Kasumi-1 (cell line): ENCODE measurements around the gene ELN.
A peak's percentile ranks its signal among the peaks of the same experiment; 100 is the strongest.
"Not testable (repeated sequence)": the region's sequence is repeated elsewhere in the genome, so short reads cannot be mapped to it uniquely, and the experiment has no call there.

Experiments
- DNase-seq, 2 experiments: peaks; one replicate each; lab custom pipeline; 2025; lab: John Stamatoyannopoulos, UW

ELN gene

DNA sequence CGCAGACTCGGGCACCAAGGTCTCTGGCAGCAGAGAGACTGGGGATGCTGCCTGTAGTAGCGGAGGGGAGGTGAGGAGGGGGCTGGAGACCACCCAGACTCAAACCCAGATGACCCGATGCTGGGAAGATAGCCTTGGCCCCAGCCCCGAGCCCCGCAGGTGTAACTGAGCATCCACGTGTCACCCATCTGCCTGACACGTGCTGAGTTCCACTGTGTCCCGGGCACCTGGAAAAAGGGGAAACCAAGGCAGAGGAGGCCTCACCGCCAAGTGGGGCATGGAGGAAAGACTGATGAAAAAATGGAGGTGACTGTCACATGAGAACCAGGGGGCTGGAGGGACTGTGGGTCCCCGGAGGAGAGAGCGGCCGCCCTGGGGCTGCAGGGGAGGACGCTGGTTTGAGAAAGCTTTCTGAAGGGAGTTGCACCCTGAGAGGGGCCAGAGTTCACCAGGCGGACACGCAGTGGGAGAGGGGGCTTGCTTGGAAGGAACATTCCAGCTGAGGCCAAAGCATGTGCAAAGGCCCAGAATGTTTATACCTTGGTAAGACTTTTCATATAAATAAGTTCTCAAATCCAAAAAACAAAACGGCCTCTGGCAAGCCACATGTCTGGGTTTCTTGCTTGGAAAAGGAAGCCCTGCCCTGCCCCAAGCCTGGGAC, 27.4 kb upstream of the ELN start:
- no peak for DNase-seq

DNA sequence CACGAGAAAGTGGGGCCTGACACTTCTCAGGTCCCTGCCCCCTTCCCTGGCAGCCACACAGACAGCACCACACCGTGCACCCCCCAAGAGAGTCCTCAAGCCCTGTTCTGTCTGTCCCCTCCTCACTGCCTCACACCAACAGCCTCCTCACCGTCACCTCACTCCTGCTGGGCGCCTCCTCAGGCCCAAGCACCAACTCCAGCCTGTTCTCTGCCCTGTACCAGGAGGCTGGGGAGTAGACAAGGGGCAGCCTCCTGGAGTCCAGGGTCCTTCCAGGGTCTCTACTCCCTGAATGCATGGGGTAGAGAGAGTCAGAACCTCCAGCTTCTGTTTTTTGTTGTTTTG, 26.9 kb upstream of the ELN start:
- DNase-seq, result no peak

DNA sequence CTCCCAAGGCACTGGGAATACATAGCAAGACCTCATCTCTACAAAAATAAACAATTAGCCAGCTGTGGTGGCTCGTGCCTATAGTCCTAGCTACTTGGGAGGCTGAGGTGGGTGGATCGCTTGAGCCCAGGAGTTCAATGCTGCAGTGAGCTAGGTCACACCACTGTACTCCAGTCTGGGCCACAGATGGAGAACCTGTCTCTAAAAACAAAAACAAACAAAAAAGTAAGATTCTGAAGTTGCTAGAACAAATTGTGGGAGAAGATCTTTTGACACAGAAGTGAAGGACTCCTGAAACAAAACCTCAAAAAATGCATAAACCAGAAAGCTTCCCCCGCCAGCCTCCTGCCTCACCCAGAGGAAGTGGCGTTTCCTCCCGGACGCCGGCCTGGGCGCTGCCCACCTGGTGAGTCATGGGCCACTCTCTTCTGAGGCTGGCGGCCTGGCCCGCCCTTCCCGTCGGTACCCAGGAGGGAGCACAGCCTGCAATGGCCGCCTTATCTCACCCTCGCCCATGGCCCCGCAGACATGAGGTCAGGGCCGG, 25.4 kb upstream of the ELN start:
- peak; percentile 44 to 47 for DNase-seq

GRCh38 chr7:74003621-74004020, 24.4 kb upstream of the ELN start:
- no peak for DNase-seq

- DNase-seq, result no peak
Measured at GRCh38 chr7:74006032-74006431, 21.9 kb upstream of the ELN start.

- no peak for DNase-seq
Measured at GRCh38 chr7:74006451-74007241, 21.3 kb upstream of the ELN start.

- no peak for DNase-seq
Measured at GRCh38 chr7:74007242-74007567, 20.8 kb upstream of the ELN start.

- DNase-seq, result no peak
Measured at GRCh38 chr7:74008687-74009086, 19.3 kb upstream of the ELN start.

GRCh38 chr7:74009719-74010118, 18.3 kb upstream of the ELN start:
- no peak for DNase-seq

GRCh38 chr7:74010407-74010806, 17.6 kb upstream of the ELN start:
- no peak for DNase-seq

- DNase-seq, result not testable (repeated sequence)
Measured at GRCh38 chr7:74011421-74011820, 16.6 kb upstream of the ELN start.

GRCh38 chr7:74012842-74013249, 15.1 kb upstream of the ELN start:
- no peak for DNase-seq

DNA sequence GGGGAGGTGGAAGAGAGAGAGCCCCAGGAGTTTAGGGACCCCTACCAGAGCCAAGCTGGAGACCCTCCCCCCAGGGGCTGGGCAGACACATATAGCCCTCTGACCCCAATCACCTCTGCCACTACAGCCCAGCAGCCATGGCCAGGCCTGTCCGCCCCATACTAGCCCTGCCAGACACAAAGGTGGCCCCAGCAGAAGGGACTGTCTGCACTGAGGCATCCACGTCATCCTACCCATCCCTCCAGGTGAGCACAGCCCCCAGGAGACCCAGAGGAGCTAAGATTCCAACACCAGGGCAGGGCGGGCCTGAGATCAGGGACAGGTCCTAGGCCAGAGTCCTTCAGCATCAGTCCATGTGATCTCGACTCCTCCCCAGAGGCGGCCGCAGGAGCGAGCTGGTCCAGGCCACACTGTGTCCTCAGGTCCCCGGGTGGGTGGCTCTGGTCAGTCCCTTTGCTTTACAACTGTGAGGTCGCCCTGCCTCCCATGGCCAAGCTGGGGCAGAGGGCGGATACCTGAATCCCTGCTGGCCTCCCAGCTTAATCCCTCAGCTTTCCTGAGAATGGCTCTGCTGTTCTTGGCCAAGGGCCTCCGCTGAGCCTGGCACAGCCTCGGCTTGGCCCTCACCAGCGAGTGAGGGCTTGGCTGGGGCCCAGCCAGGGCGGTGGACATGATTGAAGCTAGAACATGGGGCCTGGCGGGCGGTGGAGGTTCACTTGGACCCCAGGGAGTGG, 14.3 kb upstream of the ELN start:
- no peak for DNase-seq

DNA sequence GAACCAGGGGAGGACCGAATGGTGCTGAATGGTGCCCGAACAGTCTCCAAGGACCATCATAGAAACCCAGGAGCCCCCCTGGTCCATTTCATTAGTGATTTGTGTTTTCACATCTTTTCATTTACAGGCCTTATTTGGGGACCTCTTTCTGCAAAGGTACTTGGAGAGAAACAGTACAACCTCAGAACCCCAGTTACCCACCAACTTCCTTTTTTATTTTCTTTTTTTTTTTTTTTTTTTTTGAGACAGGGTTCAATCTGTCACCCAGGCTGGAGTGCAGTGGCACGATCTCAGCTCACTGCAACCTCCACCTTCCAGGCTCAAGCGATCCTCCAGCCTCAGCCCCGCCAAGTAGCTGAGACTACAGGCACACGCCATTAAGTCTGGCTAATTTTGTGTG, 13.0 kb upstream of the ELN start:
- no peak for DNase-seq

DNA sequence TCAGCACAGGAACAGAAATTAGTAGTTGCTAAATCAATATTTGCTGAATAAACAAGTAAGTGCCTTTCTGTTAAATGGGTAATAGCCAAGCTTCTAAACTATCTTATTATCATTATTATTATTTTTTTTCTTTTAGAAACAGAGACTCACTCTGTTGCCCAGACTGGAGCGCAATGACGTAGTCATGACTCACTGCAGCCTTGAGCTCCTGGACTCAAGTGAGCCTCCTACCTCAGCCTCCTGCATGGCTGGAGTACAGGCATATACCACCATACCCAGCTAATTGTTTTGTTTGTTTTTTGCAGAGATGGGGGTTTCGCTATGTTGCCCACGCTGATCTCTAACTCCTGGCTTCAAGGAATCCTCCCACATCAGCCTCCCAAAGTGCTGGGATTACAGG, 12.3 kb upstream of the ELN start:
- DNase-seq, result no peak

- DNase-seq, result no peak
Measured at GRCh38 chr7:74017125-74017524, 10.8 kb upstream of the ELN start.

DNA sequence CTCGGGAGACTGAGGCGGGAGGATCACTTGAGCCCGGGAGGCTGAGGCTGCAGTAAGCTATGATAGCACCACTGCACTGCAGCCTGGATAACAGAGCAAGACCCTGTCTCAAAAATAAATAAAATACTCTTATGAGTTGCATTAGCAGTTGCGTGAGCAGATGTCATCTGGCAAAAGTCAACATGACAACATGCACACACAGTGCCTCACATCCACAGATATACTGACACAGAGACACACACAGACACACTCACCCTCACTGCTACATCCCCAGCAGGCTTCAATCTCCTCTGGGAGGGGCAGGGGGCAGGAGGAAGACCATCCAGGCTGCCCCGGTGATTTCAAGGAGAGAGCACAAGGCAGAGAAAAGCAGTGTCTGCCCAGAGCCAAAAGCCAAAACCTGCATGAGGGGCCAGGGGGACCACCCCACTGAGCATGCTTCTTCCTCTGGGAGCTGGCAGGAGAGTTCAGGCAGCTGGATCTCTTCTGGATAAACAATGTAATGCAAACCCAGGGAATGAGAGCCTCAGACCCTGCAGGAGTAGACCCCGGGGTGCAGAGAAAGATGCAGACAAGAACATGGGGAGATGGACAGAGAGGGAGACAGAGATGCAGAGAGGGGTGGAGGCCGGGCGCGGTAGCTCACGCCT, 9.6 kb upstream of the ELN start:
- DNase-seq, result no peak

- no peak for DNase-seq
Measured at GRCh38 chr7:74019149-74019548, 8.8 kb upstream of the ELN start.

GRCh38 chr7:74020390-74020789, 7.6 kb upstream of the ELN start:
- DNase-seq, result no peak

DNA sequence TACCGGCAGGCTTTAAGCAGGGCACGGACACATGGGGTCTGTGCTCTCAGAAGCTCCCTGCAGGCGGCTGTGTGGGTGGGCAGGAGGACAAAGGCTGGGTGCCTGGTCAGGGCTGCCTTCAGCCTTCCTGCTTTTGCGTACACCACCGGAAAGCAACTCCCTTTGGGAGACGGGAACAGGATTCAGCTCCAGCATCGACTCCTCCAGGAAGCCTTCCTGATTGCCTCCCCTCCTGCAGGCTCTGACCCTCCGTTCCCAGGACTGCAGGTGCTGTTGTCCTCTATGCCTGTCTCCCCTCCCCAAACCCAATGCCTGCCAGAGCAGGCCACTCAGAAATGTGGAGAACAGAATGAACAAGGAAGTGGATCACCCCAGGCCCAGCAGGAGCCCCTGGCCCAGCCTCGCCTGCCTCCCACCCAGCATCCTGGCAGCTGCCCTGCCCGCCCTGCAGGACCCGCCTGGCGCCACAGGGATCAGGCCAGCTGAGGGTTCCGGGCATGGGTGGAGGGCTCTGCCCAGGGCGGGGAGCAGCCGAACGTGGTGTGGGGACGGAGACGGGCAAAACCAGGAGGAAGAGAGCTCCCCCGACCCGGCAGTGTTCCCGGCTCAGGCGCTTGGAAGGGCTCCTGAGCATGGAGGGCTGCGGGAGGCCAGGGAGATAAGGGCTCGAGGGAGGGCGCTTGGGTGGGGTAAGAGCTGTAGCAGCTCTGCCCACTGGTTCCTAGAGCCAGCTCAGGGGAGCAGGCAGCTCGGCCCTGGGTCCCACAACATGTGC, 6.2 kb upstream of the ELN start:
- DNase-seq, result no peak

DNA sequence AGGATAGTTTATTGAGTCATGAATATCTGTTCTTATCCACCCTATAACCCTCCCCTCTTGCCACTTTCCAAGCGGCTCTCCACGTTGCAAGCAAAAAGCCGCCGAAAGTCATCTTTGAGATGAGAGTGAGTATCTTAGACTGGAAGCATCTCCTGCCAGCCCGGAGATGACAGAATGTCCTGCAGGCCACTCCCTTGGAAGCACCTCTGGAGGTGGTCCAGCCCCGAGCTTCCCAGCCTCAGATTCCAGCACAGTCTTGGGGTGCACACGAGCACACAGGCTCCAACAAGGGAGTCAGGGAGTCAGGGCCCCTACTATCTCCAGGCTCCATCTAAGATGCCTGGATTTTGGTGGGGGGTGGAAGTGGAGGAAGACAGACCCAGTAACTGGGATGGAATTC, 5.5 kb upstream of the ELN start:
- no peak for DNase-seq

GRCh38 chr7:74023092-74023536, 4.9 kb upstream of the ELN start:
- peak; percentile 22 to 29 for DNase-seq
